Activated B cell treated with CpG ODN at 0.5 μM for 24 hours (primary cell): Measurements from ENCODE around the gene NAPA. TPM values are rescaled to one million over a fixed set of nuclear protein-coding genes. Genes with fewer than 3 reads are reported as not detected.

Experiments used
- ATAC-seq: fragments of 200-7000 bp; cut with Tn5 transposase; one replicate; pipeline ENCODE4 v1.10.0; 2021; ENCODE audit warnings: low read depth, mild to moderate bottlenecking, moderate library complexity
- CTCF ChIA-PET: fragments of 350-600 bp; sonication (Branson Sonifier 250); formaldehyde crosslinking; loops from one replicate; lab custom pipeline; 2021; ENCODE audit warnings: antibody characterized with exemption; lab: Charles Lee
- POLR2A ChIA-PET: fragments of 350-600 bp; sonication (Branson Sonifier 250); formaldehyde crosslinking; loops from one replicate; lab custom pipeline; 2021; ENCODE audit warnings: antibody characterized with exemption; lab: Charles Lee
- DNase-seq: peaks from one replicate; pipeline ENCODE4 v3.0.0; 2022
- H3K27ac Mint-ChIP-seq: one replicate; pipeline ENCODE4 v1.8.0; 2020; ENCODE audit warnings: mixed read lengths
- H3K27me3 Mint-ChIP-seq: one replicate; pipeline ENCODE4 v1.8.0; 2021; ENCODE audit warnings: mixed read lengths
- H3K36me3 Mint-ChIP-seq: one replicate; pipeline ENCODE4 v1.8.0; 2021; ENCODE audit warnings: low read depth, mixed read lengths
- H3K4me1 Mint-ChIP-seq: one replicate; pipeline ENCODE4 v1.8.0; 2021; ENCODE audit warnings: mixed read lengths
- H3K4me3 Mint-ChIP-seq: one replicate; pipeline ENCODE4 v1.8.0; 2020; ENCODE audit warnings: mild to moderate bottlenecking, mixed read lengths
- H3K9me3 Mint-ChIP-seq: one replicate; pipeline ENCODE4 v1.8.0; 2020; ENCODE audit warnings: mixed read lengths
- CTCF ChIP-seq: fragments of 200-600 bp; IDR thresholded peaks from one replicate; pipeline ENCODE4 v1.8.0; 2022; ENCODE audit warnings: antibody characterized with exemption, mild to moderate bottlenecking
- intact Hi-C: fragments of 100-400 bp; cut with micrococcal nuclease; formaldehyde crosslinking; loops from one replicate; pipeline ENCODE4 v1.15.1; 2024
- total RNA-seq: library from RNA; stranded (reverse); gene quantifications from 2 replicates; pipeline ENCODE4 v1.2.3, GENCODE V29; 2022

NAPA gene
- total RNA-seq, 1 donor from 2014 or later: 70.6 TPM

GRCh38 chr19:47523473-47523872, 8.6 kb upstream of the NAPA start:
- Mint-ChIP-seq H3K4me1 (peaks cover 23% of the 10 kb centered on the region), H3K9me3 (peaks cover 4% of the 10 kb centered on the region), H3K4me3 (no peak overlapping the region), H3K27me3 (peaks cover 38% of the 10 kb centered on the region), H3K36me3 (no peaks in the 10 kb centered on the region), H3K27ac (no peak overlapping the region)
- ATAC-seq: no peak
- intact Hi-C loops: no loop called here
- ChIA-PET CTCF (no interaction called here), POLR2A (no interaction called here)
- no peak for TF ChIP-seq CTCF
- DNase-seq: no peak

- Mint-ChIP-seq H3K4me3 (no peak overlapping the region), H3K27me3 (peaks cover 34% of the 10 kb centered on the region), H3K9me3 (peaks cover under 1% of the 10 kb centered on the region), H3K4me1 (peaks cover 39% of the 10 kb centered on the region), H3K36me3 (no peaks in the 10 kb centered on the region), H3K27ac (no peak overlapping the region)
- no peak for ATAC-seq
- DNase-seq: no peak
- ChIA-PET CTCF (no interaction called here), POLR2A (no interaction called here)
- intact Hi-C loops: no loop called here
- TF ChIP-seq CTCF: no peak
Measured at GRCh38 chr19:47521473-47522180, 6.8 kb upstream of the NAPA start.

- Mint-ChIP-seq H3K27me3 (peaks cover 31% of the 10 kb centered on the region), H3K27ac (no peak overlapping the region), H3K4me3 (no peak overlapping the region), H3K36me3 (no peaks in the 10 kb centered on the region), H3K9me3 (no peaks in the 10 kb centered on the region), H3K4me1 (peaks cover 45% of the 10 kb centered on the region)
- CTCF ChIA-PET: no interaction called here
- no peak for TF ChIP-seq CTCF
- POLR2A ChIA-PET: no interaction called here
- intact Hi-C loops: no loop called here
- no peak for DNase-seq
- ATAC-seq: no peak
Measured at GRCh38 chr19:47520839-47521238, 6.0 kb upstream of the NAPA start.

- Mint-ChIP-seq H3K36me3 (no peaks in the 10 kb centered on the region), H3K27me3 (peaks cover 30% of the 10 kb centered on the region), H3K9me3 (no peaks in the 10 kb centered on the region), H3K4me1 (peaks cover 49% of the 10 kb centered on the region), H3K27ac (no peak overlapping the region), H3K4me3 (no peak overlapping the region)
- POLR2A ChIA-PET: no interaction called here
- ATAC-seq: no peak
- DNase-seq: no peak
- intact Hi-C loops: no loop called here
- CTCF ChIA-PET: no interaction called here
- no peak for TF ChIP-seq CTCF
Measured at GRCh38 chr19:47520343-47520806, 5.5 kb upstream of the NAPA start.

- TF ChIP-seq CTCF: no peak
- Mint-ChIP-seq H3K36me3 (peaks cover 8% of the 10 kb centered on the region), H3K27me3 (peaks cover 21% of the 10 kb centered on the region), H3K4me1 (peaks cover 63% of the 10 kb centered on the region), H3K9me3 (no peaks in the 10 kb centered on the region), H3K27ac (no peak overlapping the region), H3K4me3 (no peak overlapping the region)
- intact Hi-C loops: loop anchor here (5.0 kb wide), 1 partner anchor 247 kb away; the partner anchor contains the start of gene INAFM1
- ATAC-seq (no peak), DNase-seq (no peak)
- CTCF ChIA-PET: interaction anchor here (0.9 kb wide), 1 partner anchor 35 kb away, joined by 3 read pairs; the partner anchor contains the start of gene KPTN
- POLR2A ChIA-PET: interaction anchor here (0.8 to 0.9 kb wide), 2 partner anchors 30 to 35 kb away, joined by 4 to 5 read pairs; partner anchors contain the start of gene KPTN
Measured at GRCh38 chr19:47518854-47519253, 4.0 kb upstream of the NAPA start.
